ENCODE measurements around the gene CD80.
"Not testable (repeated sequence)": the region's sequence is repeated elsewhere in the genome, so short reads cannot be mapped to it uniquely, and the experiment has no call there.

CD80 gene

DNA sequence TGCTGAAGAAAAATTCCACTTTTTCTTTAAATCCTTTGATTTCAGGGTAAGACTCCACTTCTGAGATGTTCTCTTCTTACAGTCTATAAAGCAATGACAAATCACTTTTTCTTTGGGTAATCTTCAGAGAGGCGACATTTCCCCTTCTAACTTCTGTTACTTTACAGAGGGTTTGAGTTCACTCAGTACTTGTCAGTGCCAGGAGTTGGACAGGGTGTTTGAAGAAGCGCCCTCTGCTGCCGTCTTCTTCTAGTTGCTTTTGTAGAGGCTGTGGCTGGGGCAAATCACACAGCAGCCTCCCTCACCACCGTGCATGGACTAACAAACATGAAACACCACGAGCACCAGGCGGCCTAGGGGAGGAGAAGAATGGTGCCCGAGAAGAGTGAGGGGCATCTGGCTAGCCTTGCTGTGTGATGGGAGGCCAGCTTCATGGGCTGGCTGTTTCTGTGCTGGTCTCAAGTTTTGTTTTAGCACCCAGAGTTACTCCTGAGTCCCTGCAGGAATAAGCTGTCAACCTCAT, at the start of gene CD80:
Gene CD80 (minus strand): TSS at position 174 of the 523 bp plus-strand sequence. CDS start 1,886 bp downstream, outside the sequence.
- DNase-seq, result peak; percentile 82

DNA sequence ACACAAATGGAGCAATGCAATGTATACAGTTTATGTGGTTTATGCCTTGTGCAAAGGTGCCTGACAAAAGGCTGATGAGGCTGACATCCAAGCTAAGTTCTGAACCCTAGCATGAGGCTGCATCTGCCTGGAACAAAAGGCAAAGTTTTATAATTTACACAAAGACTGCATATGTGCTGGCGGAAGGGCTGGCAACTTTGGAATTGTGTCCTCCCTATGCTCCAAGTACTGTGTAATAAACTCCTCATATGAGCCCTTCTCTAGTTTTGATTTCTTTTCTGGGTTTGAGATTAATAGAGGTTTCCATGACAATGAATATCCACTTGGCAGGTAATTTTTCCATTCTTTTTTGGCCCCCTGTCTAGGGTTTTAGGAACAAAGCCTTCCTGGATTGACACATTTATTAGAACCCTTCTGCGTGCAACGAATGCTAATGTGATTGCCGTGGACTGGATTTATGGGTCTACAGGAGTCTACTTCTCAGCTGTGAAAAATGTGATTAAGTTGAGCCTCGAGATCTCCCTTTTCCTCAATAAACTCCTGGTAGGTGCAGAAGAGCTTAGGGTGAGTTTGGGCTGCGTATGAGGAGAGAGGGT, 49.1 kb upstream of the CD80 start:
- no peak for DNase-seq

DNA sequence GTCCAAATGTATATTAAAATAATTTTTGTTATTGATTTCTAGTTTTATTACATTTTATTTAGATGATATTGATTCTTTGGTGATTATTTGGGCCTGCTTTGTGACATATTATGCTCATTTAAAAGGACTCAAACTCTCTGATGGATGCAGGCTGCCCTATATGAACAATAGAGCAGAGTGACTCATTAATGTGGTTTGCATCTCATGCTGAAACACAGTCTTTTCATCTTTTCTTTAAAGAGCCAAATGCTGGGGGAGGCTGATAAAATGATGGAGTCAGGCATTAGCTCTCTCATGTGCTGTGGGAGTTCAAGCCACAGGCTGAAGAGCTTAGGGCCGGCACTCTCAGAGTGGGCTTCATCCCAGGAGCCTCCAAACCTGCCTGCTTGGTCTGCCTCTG, 45.5 kb upstream of the CD80 start:
- no peak for DNase-seq

- no peak for DNase-seq
These were observed 43.3 kb upstream of the CD80 start for GRCh38 chr3:119602676-119603075.

DNA sequence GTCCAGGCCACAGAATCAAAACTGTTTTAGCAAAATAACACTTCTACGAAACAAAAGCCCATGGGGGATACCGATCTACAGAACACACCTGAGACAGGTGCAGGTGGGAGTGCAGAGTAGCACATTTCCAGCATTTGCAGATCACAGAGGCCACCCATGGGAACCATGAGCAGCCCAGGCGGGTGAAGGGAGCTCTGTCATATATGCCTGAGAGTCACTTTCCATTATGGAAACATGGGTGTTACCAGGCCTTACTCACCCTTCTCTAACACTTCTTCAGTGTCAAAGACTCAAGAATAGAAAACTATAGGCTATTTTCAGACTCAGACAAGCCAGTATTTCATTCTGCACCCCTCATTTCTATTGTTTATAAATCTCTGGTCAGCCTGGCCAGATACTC, 41.7 kb upstream of the CD80 start:
- DNase-seq, result no peak

DNA sequence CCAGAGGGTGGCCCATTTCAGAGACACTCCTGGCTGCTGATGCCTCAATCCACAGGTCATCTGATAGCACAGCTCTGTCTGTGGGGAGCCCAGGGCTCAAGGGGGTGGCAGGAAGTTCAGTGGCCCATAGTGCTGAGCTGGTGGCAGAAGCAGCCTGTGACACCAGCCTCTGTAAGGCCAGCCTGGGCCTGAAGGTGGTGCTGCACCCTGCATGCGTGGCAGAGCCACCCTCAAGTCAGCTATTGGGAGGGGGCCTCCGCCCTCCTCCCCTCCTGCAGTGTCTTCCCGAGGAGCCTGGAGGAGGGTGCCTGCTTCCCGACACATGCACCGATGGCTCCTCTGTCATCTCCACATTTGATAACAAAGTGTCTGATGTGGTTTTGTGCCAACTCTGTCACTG, 41.3 kb upstream of the CD80 start:
- peak; percentile 15 for DNase-seq

DNA sequence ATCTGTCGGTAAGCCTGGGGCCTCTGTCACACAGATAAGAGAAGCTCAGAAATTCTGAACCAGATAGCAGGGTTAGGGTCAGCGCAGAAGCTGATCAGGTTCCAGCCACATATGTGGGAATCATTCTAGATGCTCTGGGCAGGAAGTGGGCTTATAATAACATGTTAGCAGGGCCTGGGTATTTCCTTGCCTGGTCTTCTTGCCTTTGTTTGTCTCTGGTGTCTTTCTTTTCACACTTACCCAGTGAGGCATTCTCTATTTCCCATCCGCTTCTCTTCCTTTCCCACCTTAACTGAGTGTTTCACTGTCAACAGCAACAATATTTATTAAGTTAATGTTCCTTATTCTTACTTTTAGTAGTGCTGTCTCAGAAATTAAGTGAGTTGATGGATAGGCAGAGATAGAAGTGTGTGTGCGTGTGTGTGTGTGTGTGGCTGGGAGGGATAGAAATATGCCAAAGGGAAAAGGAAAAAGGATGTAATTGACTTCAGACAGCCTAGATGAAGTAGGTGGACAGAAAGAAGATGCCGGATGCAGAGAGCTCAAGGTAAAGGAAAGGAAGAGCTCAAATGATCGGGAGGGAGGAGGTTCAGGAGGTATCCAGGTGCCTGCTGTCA, 40.3 kb upstream of the CD80 start:
- no peak for DNase-seq

- DNase-seq, result no peak
These were observed 39.1 kb upstream of the CD80 start for GRCh38 chr3:119598410-119599098.

DNA sequence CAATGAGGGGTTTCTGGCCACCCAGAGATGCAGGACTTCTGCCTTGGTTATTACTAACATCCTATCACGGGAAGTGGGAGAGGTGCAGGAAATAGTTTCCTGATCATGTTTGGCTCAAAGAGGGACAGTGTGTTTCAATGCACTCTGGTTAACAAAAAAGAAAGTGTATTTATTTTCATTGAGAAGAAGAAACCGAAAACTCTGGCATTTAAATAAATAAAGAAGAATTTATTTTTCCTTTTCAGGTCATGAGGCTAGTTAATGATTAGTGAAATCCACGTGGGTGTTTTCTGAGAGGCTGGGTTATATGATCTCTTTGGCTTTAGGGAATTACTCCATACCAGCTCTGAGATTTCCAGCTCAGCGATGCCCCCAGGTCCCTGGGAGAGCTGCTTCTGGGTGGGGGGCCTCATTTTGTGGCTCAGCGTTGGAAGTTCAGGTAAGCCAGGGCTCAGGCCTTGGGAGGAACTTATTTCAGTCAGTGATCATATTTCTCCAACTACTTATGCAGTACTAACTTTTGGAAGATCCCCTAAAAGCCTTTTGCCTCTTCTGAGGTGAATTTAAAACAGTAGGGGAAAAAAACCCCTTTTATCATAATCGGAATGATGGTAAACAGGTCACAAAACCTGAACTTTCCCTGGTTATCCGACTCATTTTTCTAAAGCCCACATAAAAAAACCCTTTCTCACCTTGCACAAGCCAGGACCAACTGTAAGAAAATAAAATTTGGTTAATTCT, 38.3 kb upstream of the CD80 start, which contains the start of gene PLA1A:
Gene PLA1A (plus strand): TSS at position 338 of the 741 bp plus-strand sequence. CDS start 29 bp downstream, at position 367.
- DNase-seq, result no peak

GRCh38 chr3:119596398-119596797, 37.0 kb upstream of the CD80 start:
- peak; percentile 18 for DNase-seq

DNA sequence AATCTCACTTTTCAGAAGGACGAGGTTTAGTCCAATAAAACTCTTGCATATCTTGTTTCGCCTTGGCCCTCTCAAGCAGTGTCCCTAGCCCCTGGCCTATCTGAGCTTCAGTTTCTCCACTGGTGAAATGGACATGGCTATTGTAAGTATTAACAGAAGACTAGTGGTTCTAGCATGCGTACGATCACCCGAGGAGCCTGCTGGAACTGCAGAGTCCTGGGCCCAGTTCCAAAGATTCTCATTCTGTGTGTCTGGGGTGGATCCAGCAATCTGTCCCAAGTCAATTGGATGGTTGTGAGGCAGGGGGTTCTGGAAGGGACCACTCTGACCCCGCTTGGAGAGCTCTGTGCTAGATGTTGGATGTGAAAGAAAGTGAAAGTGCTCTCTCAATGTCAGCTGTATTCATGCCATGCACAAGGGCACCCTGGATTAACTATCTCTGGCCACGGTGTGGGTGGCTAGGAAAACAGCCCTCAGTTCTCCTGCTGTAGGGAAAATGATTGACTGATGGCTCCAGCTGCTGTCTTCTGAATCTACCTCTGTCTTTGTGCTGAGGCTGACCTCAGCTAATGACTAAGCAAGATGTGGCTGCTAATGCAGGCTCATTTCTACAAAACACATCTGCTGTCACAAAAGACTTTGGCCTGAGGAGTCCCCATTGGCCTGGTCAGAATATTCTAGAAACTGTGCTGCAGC, 36.4 kb upstream of the CD80 start:
- DNase-seq, result no peak

- DNase-seq, result not testable (repeated sequence)
These were observed 35.5 kb upstream of the CD80 start for GRCh38 chr3:119594929-119595328.

GRCh38 chr3:119594066-119594465, 34.7 kb upstream of the CD80 start:
- DNase-seq, result no peak

DNA sequence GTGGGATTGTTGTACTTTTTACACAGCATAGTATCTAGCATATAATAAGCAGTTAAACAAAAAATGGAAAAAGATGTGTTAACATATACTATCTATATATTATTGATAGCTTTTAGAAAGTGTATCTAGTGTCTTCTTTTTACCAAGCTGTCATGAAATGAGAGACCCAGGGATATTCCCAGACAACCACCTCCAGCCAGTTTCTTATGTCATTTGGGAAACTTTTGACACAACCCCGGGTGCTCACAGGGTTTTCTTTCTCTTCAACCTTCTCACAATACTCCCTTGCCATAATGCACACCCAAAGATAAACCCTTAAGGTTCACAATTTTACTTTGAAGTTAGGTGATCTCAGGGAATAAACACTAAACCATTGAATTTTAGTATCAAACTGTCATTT, 33.4 kb upstream of the CD80 start:
- DNase-seq, result no peak

- no peak for DNase-seq
These were observed 31.3 kb upstream of the CD80 start for GRCh38 chr3:119590706-119591105.

GRCh38 chr3:119589102-119589773, 29.8 kb upstream of the CD80 start:
- no peak for DNase-seq

GRCh38 chr3:119588112-119588511, 28.7 kb upstream of the CD80 start:
- DNase-seq, result peak; percentile 93

GRCh38 chr3:119586733-119587172, 27.3 kb upstream of the CD80 start:
- peak; percentile 43 for DNase-seq

- DNase-seq, result peak; percentile 62
These were observed 26.6 kb upstream of the CD80 start for GRCh38 chr3:119585856-119586570.

DNA sequence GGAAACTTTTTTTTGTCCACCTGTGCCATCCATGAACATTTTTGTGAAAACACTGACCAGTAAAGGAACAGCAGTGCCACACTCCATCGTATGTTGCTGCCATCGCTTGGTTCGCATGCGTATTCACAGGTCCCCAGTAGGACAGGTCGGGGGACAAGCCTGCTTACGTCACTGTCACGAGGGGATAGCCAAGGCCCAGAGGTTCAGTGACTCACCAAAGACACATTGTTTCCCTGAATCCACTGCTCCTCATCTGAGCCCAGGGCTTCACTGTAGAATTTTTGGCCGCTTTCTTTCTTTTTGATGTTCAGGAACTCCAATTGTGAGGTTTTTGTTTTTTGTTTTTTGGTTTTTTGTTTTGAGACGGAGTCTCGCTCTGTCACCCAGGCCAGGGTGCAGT, 25.8 kb upstream of the CD80 start:
- no peak for DNase-seq

GRCh38 chr3:119582178-119582577, 22.8 kb upstream of the CD80 start:
- DNase-seq, result no peak
